Measurements from ENCODE around the gene SPECC1L.

DNA sequence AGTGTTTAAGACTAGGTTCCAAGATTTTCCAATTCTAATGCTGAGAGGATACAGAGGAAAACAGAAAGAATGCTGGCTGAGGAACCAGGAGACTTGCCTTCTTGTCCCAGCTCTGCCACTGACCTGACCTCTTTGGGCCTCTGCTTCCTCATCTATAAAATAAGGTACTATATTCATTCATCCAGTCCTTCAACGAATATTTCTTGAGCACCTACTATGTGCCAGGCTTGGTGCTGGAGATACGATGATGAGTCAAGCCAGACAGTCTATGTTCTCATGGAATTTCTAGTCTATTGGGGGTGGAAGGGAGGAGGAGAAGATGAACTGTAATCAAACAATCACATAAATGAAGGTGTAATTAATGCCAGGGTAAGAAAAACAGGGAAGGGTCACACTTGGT lies 196.7 kb downstream of the SPECC1L start:
- TF ChIP-seq, protein P1, sequence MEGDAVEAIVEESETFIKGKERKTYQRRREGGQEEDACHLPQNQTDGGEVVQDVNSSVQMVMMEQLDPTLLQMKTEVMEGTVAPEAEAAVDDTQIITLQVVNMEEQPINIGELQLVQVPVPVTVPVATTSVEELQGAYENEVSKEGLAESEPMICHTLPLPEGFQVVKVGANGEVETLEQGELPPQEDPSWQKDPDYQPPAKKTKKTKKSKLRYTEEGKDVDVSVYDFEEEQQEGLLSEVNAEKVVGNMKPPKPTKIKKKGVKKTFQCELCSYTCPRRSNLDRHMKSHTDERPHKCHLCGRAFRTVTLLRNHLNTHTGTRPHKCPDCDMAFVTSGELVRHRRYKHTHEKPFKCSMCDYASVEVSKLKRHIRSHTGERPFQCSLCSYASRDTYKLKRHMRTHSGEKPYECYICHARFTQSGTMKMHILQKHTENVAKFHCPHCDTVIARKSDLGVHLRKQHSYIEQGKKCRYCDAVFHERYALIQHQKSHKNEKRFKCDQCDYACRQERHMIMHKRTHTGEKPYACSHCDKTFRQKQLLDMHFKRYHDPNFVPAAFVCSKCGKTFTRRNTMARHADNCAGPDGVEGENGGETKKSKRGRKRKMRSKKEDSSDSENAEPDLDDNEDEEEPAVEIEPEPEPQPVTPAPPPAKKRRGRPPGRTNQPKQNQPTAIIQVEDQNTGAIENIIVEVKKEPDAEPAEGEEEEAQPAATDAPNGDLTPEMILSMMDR (conservative IDR thresholded peaks at IDR 0.05; ENCODE audit: low read length), result no peak
- no peak for TF ChIP-seq EZH2phosphoT487 (IDR thresholded peaks at IDR 0.05; ENCODE audit: borderline replicate concordance)

All from Loucy (cell line).